Measurements from ENCODE around the gene MVD. TPM values are rescaled to one million over a fixed set of nuclear protein-coding genes. Genes with fewer than 3 reads are reported as not detected.

MVD gene
- total and polyA plus RNA-seq, 2 experiments from 2014 or later, result 95.3 to 149 TPM

DNA sequence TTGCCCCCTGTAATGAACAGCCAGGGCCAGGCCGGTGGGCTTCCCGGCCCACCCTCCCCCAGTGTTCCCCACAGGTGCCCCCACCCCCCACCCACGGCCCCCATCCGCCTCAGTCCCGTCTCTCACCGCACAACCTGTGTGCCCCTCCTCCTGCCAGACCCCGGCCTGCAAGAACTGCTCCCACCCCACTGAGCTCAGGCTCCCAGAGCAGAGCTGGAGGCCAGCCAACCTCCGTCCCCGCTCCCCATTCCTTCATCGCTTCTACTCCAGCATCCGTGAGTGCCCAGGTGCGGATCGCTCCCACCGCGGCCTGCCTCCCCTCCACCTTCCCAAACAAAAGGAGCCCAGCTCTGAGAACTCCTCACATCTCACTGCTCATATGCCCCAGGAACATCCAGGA, 4.2 kb downstream of the MVD start (continued):
- TF ChIP-seq, protein P1, sequence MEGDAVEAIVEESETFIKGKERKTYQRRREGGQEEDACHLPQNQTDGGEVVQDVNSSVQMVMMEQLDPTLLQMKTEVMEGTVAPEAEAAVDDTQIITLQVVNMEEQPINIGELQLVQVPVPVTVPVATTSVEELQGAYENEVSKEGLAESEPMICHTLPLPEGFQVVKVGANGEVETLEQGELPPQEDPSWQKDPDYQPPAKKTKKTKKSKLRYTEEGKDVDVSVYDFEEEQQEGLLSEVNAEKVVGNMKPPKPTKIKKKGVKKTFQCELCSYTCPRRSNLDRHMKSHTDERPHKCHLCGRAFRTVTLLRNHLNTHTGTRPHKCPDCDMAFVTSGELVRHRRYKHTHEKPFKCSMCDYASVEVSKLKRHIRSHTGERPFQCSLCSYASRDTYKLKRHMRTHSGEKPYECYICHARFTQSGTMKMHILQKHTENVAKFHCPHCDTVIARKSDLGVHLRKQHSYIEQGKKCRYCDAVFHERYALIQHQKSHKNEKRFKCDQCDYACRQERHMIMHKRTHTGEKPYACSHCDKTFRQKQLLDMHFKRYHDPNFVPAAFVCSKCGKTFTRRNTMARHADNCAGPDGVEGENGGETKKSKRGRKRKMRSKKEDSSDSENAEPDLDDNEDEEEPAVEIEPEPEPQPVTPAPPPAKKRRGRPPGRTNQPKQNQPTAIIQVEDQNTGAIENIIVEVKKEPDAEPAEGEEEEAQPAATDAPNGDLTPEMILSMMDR (conservative IDR thresholded peaks at IDR 0.05; ENCODE audit: low read depth in 2 of 2), result no peak
- no peak for TF ChIP-seq NANOG (IDR thresholded peaks at IDR 0.05; ENCODE audit: borderline replicate concordance)
- no peak for TF ChIP-seq ZNF114 (CRISPR knock-in tag; IDR thresholded peaks at IDR 0.05)
- no peak for TF ChIP-seq CREB1 (CRISPR knock-in tag; IDR thresholded peaks at IDR 0.05; ENCODE audit: low read depth)
- TF ChIP-seq EZH2phosphoT487 (IDR thresholded peaks at IDR 0.05; ENCODE audit: unreplicated experiment), result no peak
- TF ChIP-seq ZNF331 (CRISPR knock-in tag; IDR thresholded peaks at IDR 0.05; ENCODE audit: low read depth), result no peak
- no peak for TF ChIP-seq EZH2 (IDR thresholded peaks at IDR 0.05; ENCODE audit: low read depth, unreplicated experiment)

GRCh38 chr16:88657371-88657770, 5.5 kb downstream of the MVD start:
- Histone ChIP-seq H3K4me1 (ENCODE audit: insufficient read depth) (peaks cover 15% of the 10 kb centered on the region), H3K9me2 (ENCODE audit: insufficient read depth) (no peaks in the 10 kb centered on the region), H3K27me3 (ENCODE audit: insufficient read depth) (no peaks in the 10 kb centered on the region), H2AFZ (no peak overlapping the region), H4K20me1 (replicated peaks; ENCODE audit: insufficient read depth) (peaks cover 35% of the 10 kb centered on the region), H3K4me3 (no peak overlapping the region), H3K36me3 (ENCODE audit: insufficient read depth) (peaks cover 7% of the 10 kb centered on the region), H3F3A (replicated peaks; ENCODE audit: low read depth) (0 out of 2 replicates have a peak, but pooled peaks cover 9% of the 10 kb centered on the region), H3K79me2 (replicated peaks; ENCODE audit: insufficient read depth) (peaks cover 44% of the 10 kb centered on the region), H3K4me2 (no peak overlapping the region), H3K27ac (ENCODE audit: low read depth) (no peak overlapping the region)
- no peak for ATAC-seq
- peaks cover 18% of the 10 kb centered on the region for H3K36me3 Mint-ChIP-seq (ENCODE audit: low read depth)
- no peaks in the 10 kb centered on the region for H3K9me3 Mint-ChIP-seq
- H3K4me1 Mint-ChIP-seq, result peaks cover 9% of the 10 kb centered on the region; the same call in 2 of the 3 replicates
- H3K27me3 Mint-ChIP-seq (ENCODE audit: insufficient read depth, low read depth, poor library complexity), result peaks cover 3% of the 10 kb centered on the region
- no peak for DNase-seq (ENCODE audit: low spot score)
- no peak overlapping the region for H3K27ac Mint-ChIP-seq
- H3K4me3 Mint-ChIP-seq, result no peak overlapping the region
- TF ChIP-seq NANOG (IDR thresholded peaks at IDR 0.05; ENCODE audit: borderline replicate concordance) (no peak), EZH2phosphoT487 (IDR thresholded peaks at IDR 0.05; ENCODE audit: unreplicated experiment) (no peak), EZH2 (IDR thresholded peaks at IDR 0.05; ENCODE audit: low read depth, unreplicated experiment) (no peak), CREB1 (CRISPR knock-in tag; IDR thresholded peaks at IDR 0.05; ENCODE audit: low read depth) (no peak), ZNF114 (CRISPR knock-in tag; IDR thresholded peaks at IDR 0.05) (no peak), POLR2AphosphoS5 (IDR thresholded peaks at IDR 0.05; ENCODE audit: low read depth) (no peak), STAT1 (IDR thresholded peaks at IDR 0.05; ENCODE audit: unreplicated experiment) (no peak), ETS1 (IDR thresholded peaks at IDR 0.05) (no peak)
- TF ChIP-seq, protein P2, sequence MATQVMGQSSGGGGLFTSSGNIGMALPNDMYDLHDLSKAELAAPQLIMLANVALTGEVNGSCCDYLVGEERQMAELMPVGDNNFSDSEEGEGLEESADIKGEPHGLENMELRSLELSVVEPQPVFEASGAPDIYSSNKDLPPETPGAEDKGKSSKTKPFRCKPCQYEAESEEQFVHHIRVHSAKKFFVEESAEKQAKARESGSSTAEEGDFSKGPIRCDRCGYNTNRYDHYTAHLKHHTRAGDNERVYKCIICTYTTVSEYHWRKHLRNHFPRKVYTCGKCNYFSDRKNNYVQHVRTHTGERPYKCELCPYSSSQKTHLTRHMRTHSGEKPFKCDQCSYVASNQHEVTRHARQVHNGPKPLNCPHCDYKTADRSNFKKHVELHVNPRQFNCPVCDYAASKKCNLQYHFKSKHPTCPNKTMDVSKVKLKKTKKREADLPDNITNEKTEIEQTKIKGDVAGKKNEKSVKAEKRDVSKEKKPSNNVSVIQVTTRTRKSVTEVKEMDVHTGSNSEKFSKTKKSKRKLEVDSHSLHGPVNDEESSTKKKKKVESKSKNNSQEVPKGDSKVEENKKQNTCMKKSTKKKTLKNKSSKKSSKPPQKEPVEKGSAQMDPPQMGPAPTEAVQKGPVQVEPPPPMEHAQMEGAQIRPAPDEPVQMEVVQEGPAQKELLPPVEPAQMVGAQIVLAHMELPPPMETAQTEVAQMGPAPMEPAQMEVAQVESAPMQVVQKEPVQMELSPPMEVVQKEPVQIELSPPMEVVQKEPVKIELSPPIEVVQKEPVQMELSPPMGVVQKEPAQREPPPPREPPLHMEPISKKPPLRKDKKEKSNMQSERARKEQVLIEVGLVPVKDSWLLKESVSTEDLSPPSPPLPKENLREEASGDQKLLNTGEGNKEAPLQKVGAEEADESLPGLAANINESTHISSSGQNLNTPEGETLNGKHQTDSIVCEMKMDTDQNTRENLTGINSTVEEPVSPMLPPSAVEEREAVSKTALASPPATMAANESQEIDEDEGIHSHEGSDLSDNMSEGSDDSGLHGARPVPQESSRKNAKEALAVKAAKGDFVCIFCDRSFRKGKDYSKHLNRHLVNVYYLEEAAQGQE (IDR thresholded peaks at IDR 0.05; ENCODE audit: unreplicated experiment), result no peak
- TF ChIP-seq, protein P1 (conservative IDR thresholded peaks at IDR 0.05; ENCODE audit: low read depth in 2 of 2), result no peak

Measured in GM23338 (cell line).